DMS 273 (cell line): ENCODE data around the gene DPYD.

ENCODE experiments used
- DNase-seq: peaks from one replicate; lab custom pipeline; 2025; ENCODE audit not compliant: unreplicated experiment; lab: John Stamatoyannopoulos, UW

Gene DPYD

DNA sequence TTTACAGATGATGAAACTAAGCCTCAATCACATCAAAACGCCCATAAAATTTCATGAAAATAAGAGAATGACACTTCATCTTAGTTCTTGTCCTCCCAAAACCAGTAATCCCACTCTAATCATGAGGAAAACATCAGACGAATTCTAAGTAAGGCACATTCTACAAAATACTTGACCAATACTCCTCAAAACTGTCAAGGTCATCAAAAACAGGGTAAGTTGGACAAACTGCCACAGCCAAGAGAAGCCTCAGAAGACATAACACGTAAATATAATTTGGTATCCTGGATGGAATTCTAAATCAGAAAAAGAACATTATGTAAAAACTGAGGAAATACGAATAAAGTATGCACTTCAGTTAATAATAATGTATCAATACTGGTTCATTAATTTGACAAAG lies 128.2 kb downstream of the DPYD start:
- no peak for DNase-seq

DNA sequence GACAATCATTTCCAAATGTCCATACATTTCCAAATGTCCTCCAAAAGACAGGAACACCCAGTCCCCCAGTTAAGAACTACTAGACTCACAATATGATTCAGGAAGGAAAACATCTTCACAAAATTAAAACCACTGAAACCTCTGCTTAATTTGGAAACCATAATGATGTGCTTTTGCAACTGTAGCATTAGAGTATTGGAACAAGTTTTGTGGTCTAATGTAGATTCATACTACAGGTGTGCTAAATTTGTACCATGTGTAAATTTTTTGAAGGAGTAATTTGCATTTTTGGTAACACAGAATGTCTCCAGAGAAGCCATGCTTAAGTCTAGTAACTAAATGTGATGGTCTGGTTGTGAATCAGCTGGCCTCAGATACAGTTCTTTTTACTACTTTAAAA lies 129.6 kb downstream of the DPYD start:
- no peak for DNase-seq

DNA sequence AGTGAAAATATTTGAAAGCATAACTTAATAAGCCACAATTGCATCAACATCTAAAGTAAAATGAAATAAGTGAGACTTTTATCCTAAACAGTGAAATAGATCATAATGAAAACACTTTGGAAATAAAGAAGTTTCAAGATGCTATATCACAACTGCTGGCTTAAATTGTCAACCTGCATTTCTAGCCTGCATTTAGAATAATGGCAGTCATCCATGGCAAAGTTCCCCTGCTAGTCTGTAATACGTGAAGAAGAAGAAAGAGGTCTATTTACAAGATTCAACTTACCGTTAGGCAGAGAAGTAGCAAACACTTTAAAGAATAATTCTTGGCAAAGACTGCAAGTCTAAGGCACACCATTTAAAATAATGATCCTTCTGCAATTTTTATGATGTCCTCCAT lies 133.6 kb downstream of the DPYD start:
- DNase-seq = no peak

DNA sequence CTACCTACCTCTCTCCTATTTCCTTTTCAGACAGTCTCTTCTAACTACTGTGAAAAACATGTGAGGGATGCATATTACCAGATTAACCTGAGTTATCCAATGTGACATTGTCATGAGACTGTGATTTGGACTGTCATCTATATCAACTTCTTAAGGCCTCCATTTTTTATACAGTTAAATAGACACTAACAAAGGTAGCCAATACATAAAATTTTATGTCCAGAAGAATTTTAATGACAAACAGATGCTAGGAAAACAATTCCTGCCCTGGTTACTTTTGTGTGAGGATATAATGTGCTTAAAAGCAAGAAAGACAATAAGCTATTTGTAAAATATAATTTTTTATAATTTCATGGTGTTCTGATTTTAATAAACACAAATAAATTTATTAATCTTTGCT lies 136.2 kb downstream of the DPYD start:
- no peak for DNase-seq

DNA sequence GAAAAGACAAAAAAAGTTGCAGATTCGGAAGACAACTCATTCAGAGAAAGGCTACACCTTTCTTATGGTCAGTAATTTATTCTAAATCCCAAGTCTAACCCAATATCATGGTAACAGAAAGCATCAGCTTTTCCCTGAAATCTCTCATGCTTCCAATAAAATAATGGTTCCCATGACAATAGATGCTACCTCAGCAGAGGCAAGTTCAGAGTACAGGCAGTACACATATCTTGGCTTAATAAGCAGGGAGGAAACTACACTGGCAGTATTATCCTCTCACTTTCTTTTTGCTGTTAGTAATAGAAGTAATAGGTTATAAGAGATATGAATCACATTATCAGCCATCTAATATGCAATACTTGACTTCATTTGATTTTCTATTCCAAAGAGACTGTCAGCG lies 137.1 kb downstream of the DPYD start:
- DNase-seq = no peak

DNA sequence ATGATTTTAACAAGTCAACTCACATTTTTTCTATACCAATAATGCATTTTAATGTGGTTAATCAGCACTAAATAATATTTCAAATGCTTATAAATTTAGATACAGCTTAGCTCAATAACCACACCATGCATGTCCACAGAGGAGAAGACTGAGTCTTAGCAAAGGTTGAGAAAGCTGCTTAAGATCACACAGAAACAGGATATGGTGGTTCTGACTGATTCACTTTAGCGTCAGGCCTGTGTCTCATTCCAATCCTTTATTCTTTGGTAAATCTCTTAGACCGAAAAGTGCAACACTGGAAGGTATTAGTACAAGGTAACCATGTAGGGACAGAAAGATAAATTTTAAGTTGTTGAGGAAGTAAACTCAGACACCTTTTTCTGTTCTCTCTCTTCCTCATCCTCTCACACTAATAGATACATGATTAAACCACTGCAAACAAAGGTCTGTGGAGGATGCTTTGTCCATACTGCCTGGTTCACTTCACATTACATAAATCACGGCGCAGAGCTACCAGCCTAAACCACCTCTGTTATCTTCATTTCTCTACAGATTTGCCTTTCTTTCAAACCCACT lies 139.0 kb downstream of the DPYD start:
- no peak for DNase-seq

DNA sequence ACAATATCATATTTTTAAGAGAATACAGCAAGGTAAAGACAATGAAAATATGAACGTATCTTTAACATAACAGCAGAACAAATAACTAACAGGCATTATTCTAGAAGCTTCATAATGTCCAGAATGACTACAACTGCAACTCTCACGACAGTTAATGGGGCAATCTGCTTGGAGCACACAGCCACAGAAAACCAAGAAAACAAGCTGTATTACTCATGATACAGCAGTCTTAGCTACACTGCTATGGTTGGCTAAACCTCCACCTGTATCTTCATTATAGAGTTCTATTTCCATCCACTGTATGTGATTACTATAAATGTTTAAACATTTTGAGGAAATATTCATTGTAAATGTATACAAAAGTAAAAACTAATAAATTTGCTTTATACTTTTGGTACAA lies 139.9 kb downstream of the DPYD start:
- DNase-seq = peak; percentile 6

DNA sequence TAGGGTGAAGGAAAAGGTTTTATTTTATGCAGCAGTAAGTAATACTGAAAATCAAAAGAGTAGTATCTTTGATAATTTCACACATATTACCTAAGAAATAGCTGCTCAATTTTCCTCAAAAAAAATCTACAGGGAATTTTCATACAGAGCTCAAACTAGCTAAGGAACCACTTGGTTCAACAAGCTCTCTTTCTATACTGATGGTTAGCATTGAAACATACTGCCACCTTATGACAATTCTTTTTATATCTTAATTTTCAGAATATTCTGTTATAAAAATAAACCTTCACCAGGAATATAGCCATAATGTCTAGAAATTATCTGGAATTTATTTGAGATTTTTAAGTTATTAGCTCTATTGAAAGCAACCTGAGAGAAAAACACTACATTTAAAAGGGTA lies 142.1 kb downstream of the DPYD start:
- no peak for DNase-seq

DNA sequence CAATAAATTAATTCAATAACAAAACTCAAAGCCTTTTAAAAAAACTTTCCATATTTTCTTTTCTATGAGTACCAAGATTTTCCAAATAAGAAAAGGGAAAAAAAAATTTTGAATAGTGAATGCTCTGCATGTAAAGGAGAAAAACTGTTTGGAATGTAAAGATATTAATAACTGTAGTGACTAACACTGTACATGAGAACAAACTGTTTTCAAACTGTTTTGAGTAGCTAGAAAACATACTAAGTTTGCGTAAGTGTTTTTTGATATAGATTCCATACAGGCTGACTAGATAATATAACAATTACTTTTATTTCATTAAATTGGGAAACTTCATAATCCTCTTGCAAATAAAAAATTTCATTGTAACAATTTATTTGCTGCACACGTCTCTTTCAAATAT lies 150.5 kb downstream of the DPYD start:
- no peak for DNase-seq

DNA sequence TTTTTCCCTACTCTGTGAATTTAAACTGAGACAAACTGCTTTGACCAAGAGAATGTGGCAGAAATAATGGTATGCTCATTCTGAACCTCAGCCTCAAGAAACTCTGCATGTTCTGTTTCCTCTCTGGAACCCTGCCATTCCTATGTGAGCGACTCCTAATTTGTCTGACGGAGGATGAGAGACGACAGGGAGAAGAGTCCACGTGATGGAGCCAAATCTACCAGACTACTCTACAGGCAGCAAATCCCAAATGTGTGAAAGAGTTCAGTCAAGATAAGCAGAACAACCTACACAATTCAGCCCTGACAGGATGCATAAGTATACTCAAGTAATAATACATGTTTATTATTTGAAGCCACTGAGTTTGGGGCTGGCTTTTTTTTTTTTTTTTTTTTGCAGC lies 153.5 kb downstream of the DPYD start:
- DNase-seq = no peak

DNA sequence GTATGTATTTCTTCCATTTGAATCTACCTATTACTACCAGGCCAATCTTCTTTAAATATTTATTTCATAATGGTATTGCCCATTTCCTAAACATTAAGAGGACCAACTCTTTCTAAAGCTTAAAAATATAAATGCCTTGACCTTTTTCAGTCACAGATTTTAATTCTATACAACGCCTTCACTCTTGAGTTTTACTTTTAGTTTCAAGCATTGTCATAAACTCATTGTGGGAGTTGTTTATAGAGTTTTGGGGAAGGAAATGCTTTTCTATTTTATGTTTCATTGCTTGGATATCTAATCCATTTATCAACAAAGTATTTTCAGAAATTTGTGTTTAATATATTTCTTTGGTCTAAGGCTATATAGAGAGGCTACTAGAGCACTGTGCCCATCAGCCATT lies 155.8 kb downstream of the DPYD start:
- DNase-seq = no peak

DNA sequence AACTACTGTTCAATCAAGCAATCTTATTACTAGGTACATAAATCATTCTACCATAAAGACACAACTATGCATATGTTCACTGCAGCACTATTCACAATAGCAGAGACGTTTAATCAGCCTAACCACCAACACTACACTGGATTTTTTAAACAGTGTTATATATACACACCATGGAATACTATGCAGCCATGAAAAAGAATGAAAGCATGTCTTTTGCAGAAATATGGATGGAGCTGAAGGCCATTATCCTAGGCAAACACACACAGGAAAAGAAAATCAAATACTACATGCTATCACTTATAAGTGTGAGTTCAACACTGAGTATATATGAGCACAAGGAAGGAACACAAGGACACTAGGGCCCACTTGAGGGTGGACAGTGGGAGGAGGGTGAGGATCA lies 159.2 kb downstream of the DPYD start:
- DNase-seq = no peak

DNA sequence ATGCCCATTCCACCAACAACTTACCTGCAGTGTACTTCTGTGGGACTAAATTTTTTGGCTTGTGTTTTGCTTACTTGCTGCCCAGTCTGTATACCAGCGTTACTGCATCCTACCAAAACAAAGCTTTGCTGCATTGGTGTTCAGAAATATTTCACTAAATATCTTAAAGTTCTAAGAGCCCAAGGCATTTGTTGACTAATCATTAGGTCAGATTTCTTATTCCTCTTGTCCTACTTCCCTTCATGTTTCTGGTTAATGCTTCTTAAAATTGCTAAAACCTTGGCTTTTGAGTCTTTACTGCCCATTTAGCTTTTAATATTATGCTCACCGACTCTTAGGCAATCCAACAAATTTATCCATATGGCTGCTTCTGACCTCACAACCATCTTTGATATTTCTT lies 161.8 kb downstream of the DPYD start:
- DNase-seq = no peak

DNA sequence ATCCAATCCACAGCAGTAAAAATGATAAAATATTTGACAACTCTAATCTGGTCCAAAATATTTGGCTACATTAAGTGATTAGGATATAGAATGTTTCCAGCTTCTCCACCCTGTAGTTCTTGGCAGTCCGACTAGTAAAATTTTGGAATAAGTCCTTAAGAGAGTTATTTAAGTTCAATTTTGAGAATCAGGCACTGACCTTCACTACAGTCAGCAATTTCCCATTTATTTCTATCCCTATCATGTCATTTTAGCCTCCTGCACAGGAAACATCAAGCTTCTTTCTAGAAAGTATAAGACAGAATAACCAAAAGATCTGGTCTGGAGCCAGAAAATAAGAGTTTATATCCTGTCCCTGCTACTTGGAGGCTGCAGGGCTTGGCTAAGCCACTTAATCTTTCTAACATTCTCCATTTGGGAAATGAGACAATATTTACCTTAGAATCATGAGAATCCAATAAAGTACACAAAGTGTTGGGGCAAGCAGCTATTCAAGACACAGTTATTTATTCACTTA lies 162.2 kb downstream of the DPYD start:
- DNase-seq = no peak

DNA sequence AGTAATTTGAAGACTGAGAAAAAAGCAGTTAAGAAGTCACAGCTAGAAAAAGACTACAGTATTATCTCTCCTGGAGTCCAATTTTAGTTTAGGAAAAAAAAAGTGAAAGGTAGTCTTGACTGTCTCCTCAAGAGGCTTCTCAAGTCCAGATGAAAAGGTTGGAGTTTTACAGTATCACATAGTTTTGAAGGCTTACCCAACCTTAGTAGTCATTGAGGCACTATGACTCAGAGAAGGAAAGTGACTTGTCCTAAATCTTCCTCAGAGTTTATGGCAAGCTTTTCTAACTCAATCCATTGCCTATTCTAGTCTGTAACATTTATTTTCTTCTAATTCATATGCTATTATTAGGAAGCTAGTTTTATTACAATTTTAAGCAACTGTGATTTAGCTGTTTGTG lies 174.9 kb downstream of the DPYD start:
- no peak for DNase-seq

DNA sequence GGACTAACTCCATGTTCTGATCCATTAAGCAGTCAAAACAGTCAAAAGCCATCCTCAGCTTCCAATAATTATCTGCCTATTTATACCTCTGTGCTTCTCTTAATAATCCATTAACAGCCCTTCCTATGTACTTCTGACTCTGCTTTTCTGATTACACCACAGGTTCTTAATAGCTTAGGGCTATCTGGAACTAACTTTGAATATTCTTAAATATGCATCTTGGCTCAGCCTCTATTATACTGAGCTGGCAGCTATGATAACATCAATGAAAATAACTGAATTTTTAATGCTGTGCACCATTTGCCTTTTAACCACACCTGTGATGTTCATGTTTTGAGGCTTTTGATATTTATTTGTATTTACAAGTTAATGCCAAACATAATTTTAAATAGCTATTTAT lies 175.9 kb downstream of the DPYD start:
- DNase-seq = no peak

DNA sequence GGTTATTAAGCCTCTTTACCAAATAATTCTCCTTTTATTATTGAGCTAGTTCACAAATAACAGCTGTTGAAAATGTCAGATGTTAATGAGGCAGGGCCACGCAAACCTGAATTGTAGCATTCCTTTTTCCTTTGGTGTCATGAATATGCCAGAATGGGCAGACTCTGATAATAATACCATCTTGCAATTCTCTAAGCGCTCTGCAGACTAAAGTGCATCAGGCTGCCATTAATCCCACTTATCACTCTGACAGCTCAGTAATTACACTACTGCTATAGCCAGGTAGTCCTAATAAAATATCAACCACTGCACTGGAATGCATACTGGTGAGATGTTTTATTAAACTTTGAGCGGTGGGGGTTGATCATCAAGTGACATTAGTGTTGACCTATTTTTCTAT lies 177.7 kb downstream of the DPYD start:
- DNase-seq = peak; percentile 20

DNA sequence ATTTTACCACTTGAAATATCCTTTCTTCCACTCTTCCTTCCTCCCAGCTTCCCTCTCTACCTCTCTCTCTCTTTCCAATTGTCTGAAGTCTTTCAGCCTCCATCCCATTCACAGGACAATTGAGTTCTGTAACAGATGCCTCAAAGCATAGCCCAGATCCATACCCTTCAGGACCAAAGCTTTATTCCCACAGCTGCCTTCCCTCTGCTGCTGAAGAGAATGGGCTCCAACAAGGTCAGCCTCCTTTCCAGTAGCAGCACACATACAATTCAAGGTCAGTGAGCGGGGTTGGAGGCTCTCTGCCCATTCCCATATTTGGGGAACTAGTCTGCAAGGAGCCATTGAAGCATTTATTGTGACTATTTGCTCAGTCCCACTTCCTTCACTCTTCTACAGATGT lies 179.9 kb downstream of the DPYD start:
- no peak for DNase-seq

DNA sequence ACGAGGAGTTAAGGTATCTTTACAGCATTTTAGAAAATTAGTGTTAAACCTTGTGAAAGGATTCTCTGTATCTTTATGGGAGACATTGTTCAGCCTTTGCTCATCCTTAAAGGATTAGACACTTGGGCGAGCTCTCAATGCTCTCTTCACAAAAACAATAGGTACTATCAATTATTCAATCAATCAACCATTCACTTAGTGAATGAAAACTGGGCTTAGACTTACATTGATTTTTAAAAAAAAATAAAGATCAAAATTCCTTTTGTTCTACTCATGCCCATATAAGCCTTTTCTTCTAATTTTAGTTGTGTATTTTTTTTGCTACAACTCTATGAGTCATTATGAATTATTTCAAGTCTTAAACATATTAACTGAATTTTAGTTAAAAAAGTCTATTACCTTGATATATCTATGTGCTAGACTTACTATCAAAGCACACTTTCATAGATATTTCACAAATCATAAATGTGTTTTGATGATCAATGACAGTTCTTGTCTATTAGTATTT lies 181.2 kb downstream of the DPYD start:
- DNase-seq = no peak

DNA sequence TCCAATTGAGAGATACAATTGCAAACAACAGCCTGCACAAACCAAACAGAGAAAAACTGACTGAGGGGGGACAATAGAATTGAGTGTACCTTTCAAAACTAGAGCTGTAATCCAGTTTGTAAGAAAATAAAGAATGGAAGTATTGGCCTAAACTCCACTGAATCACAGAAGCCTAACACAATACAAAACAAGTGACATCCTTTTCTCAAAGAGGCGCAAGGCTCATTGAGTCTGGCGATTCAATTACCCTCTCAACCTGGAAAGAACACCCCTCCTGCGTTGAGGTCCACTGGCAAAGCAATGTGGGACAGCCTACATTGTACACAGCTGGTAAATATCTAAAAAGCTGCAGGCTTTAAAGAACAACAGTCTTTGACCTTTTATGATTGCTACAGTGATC lies 182.6 kb downstream of the DPYD start:
- DNase-seq = no peak

DNA sequence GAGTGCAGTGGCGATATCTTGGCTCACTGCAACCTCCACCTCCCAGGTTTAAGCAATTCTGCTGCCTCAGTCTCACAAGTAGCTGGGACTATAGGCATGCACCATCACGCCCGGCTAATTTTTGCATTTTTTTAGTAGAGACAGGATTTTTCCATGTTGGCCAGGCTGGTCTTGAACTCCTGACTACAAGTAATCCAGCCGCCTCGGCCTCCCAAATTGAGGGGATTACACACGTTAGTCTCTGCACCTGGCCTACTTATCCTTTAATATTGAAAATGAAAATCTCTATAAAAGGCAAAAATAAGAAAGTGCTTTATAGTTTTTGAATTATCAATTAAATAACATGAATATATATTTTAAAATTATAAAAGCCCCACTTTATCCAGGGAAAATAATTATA lies 190.6 kb downstream of the DPYD start:
- DNase-seq = no peak

DNA sequence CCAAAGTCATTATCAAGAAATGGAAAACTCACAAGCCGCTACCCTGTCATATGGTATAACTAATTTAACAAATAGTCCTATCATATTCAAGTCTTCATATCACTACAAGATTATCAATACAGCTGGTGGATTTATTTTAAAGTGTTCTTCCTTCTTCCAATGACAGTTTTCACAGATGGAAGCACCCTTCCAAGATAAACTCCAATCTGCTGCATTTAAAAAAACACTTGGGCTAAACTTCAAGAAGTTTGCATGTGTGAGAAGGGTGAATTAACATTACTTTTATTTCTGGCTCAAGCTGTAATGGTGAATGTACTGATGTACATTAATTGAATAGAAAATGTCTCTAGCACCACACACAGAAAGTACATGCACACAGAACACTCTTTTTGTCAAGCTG lies 192.4 kb downstream of the DPYD start:
- DNase-seq = no peak

DNA sequence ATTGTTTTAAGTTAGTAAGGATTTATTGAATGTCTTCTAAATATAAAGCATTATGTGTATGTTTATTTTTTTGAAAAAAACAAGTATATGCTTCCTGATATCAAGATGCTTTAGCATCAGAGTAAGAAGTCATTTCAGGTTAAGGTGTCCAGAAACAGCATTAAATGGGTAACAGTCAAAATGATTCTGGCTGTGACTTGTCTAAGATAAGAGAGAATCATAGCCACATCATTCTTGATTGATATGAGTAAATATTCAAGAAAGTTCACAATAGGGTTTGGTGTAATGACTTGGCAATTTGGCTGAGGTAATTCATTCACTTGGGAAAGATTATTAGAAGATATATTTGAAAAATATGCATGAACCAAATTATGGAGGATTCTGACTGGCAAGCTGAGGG lies 193.8 kb downstream of the DPYD start:
- DNase-seq = no peak

DNA sequence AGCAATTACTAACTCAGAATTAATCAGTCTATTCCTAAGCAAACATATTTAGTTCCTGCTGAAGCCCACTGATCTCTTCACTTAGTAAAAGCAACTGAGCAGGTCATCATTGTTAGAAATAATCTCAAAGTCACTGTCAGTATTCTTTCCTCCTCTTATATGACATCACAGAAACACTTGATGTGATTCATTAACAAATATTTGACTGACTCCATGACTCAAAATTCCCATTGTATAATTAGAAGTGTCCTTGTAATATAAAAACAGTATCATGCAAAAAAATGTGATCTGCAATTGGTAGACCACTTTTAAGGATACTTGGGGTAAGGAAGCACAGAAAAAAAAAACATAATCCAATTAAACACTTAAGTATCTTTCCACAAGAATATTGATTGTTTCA lies 194.4 kb downstream of the DPYD start:
- DNase-seq = no peak
